UCSD-AML1 (cell line): Measurements from ENCODE around the gene STK36.

ENCODE experiments used
- DNase-seq: peaks from one replicate; lab custom pipeline; 2025; ENCODE audit not compliant: unreplicated experiment; lab: John Stamatoyannopoulos, UW

The STK36 gene

GRCh38 chr2:218662827-218663226 lies 9.1 kb upstream of the STK36 start:
- DNase-seq, result no peak

- DNase-seq, result no peak
Measured at GRCh38 chr2:218663901-218664300, 8.0 kb upstream of the STK36 start.

GRCh38 chr2:218664653-218665052 lies 7.2 kb upstream of the STK36 start:
- DNase-seq, result no peak

- no peak for DNase-seq
Measured at GRCh38 chr2:218671097-218671653, 711 bp upstream of the STK36 start.

- peak; percentile 24 for DNase-seq
Measured at GRCh38 chr2:218679119-218679518, 7.2 kb downstream of the STK36 start.

GRCh38 chr2:218680061-218680460 lies 8.2 kb downstream of the STK36 start:
- DNase-seq, result no peak

GRCh38 chr2:218687400-218688060 lies 15.6 kb downstream of the STK36 start:
- peak; percentile 21 for DNase-seq

- DNase-seq, result no peak
Measured at GRCh38 chr2:218691234-218691633, 19.3 kb downstream of the STK36 start.

GRCh38 chr2:218694405-218695145 lies 22.7 kb downstream of the STK36 start:
- DNase-seq, result no peak

GRCh38 chr2:218698885-218699284 lies 27.0 kb downstream of the STK36 start:
- no peak for DNase-seq

GRCh38 chr2:218701806-218702205 lies 29.9 kb downstream of the STK36 start:
- no peak for DNase-seq

- no peak for DNase-seq
Measured at GRCh38 chr2:218703341-218703740, 31.5 kb downstream of the STK36 start.

GRCh38 chr2:218708086-218708485 lies 36.2 kb downstream of the STK36 start:
- DNase-seq, result no peak

GRCh38 chr2:218709908-218710307 lies 38.0 kb downstream of the STK36 start:
- DNase-seq, result no peak

- no peak for DNase-seq
Measured at GRCh38 chr2:218710334-218710686, 38.4 kb downstream of the STK36 start.

GRCh38 chr2:218710687-218711549 lies 39.0 kb downstream of the STK36 start, which contains the start of gene TTLL4:
TTLL4 (plus strand) TSS chr2:218710835; CDS start chr2:218737677, 26,842 bp downstream.
- DNase-seq, result peak; percentile 98

GRCh38 chr2:218711550-218711929 lies 39.7 kb downstream of the STK36 start:
- no peak for DNase-seq

- DNase-seq, result no peak
Measured at GRCh38 chr2:218713922-218714321, 42.0 kb downstream of the STK36 start.

GRCh38 chr2:218716070-218716469 lies 44.2 kb downstream of the STK36 start:
- no peak for DNase-seq

- DNase-seq, result no peak
Measured at GRCh38 chr2:218717262-218717661, 45.4 kb downstream of the STK36 start.

GRCh38 chr2:218718058-218718457 lies 46.2 kb downstream of the STK36 start:
- no peak for DNase-seq
